ENCODE results near the gene C4orf33. TPM values are rescaled to one million over a fixed set of nuclear protein-coding genes. Genes with fewer than 3 reads are reported as not detected.
A peak's percentile ranks its signal among the peaks of the same experiment; 100 is the strongest.

C4orf33 gene
- total RNA-seq, 2 experiments from 2014 or later: 11.8 to 18.6 TPM

DNA sequence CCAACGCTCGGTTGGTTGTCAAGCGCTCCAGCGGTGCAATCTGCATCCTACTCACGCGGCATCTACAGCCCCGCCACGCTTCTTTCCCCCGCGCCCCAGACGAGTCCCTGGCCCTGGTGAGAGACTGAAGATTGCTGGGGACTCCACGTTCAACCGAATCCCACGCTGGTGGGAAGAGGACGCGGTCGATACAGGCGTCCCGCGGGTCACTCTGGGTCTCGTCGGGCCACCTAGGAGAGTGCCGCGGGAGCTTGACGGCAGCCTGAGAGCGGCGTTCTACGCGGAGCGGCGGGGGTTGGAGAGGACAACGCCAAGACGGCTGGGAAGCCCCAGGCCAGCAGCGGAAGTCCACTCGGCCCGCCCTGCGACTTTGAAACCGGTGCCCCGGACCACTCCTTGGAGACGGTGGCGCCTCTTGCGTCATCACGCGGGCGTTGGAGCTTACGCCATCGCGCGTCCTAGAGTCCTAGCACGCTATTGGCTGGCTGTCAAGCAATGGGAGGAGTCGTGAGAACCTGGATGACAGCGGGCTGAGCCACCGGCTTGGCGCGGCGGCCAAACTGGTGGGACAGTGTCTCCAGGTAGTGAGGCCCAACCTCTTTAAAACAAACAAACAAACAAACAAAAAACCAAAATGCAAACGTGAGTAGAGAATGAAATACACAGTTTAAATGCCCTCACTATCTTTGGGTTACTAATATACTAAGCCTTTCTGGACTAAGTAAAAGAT lies 2.6 kb upstream of the C4orf33 start, which contains the start of gene SCLT1:
TSS of gene SCLT1 (minus strand) at position 349 of the 730 bp plus-strand sequence. CDS start 436 bp downstream, outside the sequence.
- Histone ChIP-seq H3K9me3 (ENCODE audit: low read length) (no peaks in the 10 kb centered on the region), H3K27ac (ENCODE audit: low read depth, low read length, poor library complexity, severe bottlenecking) (peak within 1 kb of the TSS; percentile 77), H3K9me2 (ENCODE audit: insufficient read depth, low read length) (no peaks in the 10 kb centered on the region), H2AFZ (ENCODE audit: low read length) (peak within 1 kb of the TSS; percentile 85), H3K4me1 (ENCODE audit: insufficient read depth, low read length, poor library complexity, severe bottlenecking) (peaks cover 41% of the 10 kb centered on the region), H4K20me1 (ENCODE audit: insufficient read depth, low read length) (peaks cover 14% of the 10 kb centered on the region; the same call in 1 of the 2 replicates), H3K36me3 (ENCODE audit: insufficient read depth, low read length) (no peaks in the 10 kb centered on the region; the same call in 1 of the 2 replicates), H3K4me2 (ENCODE audit: low read length) (peak within 1 kb of the TSS; percentile 97), H3K4me3 (ENCODE audit: low read depth, low read length, poor library complexity, severe bottlenecking) (peak within 1 kb of the TSS; percentile 88), H3K79me2 (ENCODE audit: insufficient read depth, low read depth, low read length) (peaks cover 54% of the 10 kb centered on the region)
- TF ChIP-seq, protein P1, sequence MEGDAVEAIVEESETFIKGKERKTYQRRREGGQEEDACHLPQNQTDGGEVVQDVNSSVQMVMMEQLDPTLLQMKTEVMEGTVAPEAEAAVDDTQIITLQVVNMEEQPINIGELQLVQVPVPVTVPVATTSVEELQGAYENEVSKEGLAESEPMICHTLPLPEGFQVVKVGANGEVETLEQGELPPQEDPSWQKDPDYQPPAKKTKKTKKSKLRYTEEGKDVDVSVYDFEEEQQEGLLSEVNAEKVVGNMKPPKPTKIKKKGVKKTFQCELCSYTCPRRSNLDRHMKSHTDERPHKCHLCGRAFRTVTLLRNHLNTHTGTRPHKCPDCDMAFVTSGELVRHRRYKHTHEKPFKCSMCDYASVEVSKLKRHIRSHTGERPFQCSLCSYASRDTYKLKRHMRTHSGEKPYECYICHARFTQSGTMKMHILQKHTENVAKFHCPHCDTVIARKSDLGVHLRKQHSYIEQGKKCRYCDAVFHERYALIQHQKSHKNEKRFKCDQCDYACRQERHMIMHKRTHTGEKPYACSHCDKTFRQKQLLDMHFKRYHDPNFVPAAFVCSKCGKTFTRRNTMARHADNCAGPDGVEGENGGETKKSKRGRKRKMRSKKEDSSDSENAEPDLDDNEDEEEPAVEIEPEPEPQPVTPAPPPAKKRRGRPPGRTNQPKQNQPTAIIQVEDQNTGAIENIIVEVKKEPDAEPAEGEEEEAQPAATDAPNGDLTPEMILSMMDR (conservative IDR thresholded peaks at IDR 0.05; ENCODE audit: low read length): no peak
- TF ChIP-seq EZH2phosphoT487 (IDR thresholded peaks at IDR 0.05; ENCODE audit: borderline replicate concordance, low read depth, low read length): no peak
- POLR2A ChIA-PET: interaction anchor here (0.5 to 4.3 kb wide), 15 partner anchors 8 to 807 kb away, joined by 3 to 32 read pairs (median 3); no protein-coding TSS in a partner anchor
- CTCF ChIA-PET (ENCODE audit: unreplicated experiment): no interaction called here
- no TSS peak for BruUV-seq (replicated peaks)
- DNase-seq (ENCODE audit: low spot score): peak; percentile 98
- intact Hi-C loops (cut with micrococcal nuclease; ENCODE audit: unreplicated experiment): loop anchor here (2.0 to 10.0 kb wide), 4 partner anchors 283 to 1129 kb away; partner anchors contain the start of genes ABHD18, LARP1B, MFSD8 and PGRMC2

DNA sequence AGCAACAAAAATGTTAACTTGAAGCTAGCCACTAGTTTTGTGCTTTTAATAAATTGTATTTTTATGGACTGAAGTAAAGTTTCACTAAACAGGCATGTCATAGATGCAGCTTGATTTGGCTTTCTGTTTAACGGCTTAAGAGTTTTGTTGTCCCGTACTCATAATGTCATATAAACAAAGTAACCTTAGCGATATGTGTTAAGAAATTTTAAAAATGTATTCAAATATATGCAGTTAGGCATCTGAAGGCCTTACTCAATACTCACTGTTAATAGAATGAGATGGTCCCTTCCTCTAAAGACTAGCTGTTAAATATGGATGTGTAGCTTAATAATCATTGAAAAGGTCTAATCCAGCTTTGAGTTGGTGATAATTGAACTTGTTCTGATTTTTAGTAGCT lies 1.6 kb upstream of the C4orf33 start:
- ChIA-PET POLR2A (interaction anchor here (0.6 to 4.3 kb wide), 14 partner anchors 9 to 1147 kb away, joined by 3 to 32 read pairs (median 4); partner anchors contain the start of genes ABHD18, MFSD8 and PGRMC2), CTCF (ENCODE audit: unreplicated experiment) (no interaction called here)
- Histone ChIP-seq H3K79me2 (ENCODE audit: insufficient read depth, low read depth, low read length) (peaks cover 51% of the 10 kb centered on the region), H3K27ac (ENCODE audit: low read depth, low read length, poor library complexity, severe bottlenecking) (peak overlapping the region; percentile 77), H3K4me1 (ENCODE audit: insufficient read depth, low read length, poor library complexity, severe bottlenecking) (peaks cover 41% of the 10 kb centered on the region), H3K9me3 (ENCODE audit: low read length) (no peaks in the 10 kb centered on the region), H4K20me1 (ENCODE audit: insufficient read depth, low read length) (peaks cover 14% of the 10 kb centered on the region; the same call in 1 of the 2 replicates), H3K4me2 (ENCODE audit: low read length) (peak overlapping the region; percentile 83), H3K9me2 (ENCODE audit: insufficient read depth, low read length) (no peaks in the 10 kb centered on the region), H3K36me3 (ENCODE audit: insufficient read depth, low read length) (no peaks in the 10 kb centered on the region; the same call in 1 of the 2 replicates), H3K4me3 (ENCODE audit: low read depth, low read length, poor library complexity, severe bottlenecking) (peak overlapping the region; percentile 88), H2AFZ (ENCODE audit: low read length) (peak overlapping the region; percentile 85; the same call in 1 of the 2 replicates)
- no peak for DNase-seq (ENCODE audit: low spot score)
- TF ChIP-seq, protein P1 (conservative IDR thresholded peaks at IDR 0.05; ENCODE audit: low read length): no peak
- no peak for TF ChIP-seq EZH2phosphoT487 (IDR thresholded peaks at IDR 0.05; ENCODE audit: borderline replicate concordance, low read depth, low read length)
- no TSS peak for BruUV-seq (replicated peaks)
- intact Hi-C loops (cut with micrococcal nuclease; ENCODE audit: unreplicated experiment): loop anchor here (5.0 to 10.0 kb wide), 2 partner anchors 1032 to 1130 kb away; partner anchors contain the start of genes ABHD18, LARP1B and MFSD8
